Measurements from ENCODE around the gene KDM4D.
"Not testable (repeated sequence)": the region's sequence is repeated elsewhere in the genome, so short reads cannot be mapped to it uniquely, and the experiment has no call there.

Gene KDM4D

GRCh38 chr11:95014184-95014821 lies 40.8 kb downstream of the KDM4D start:
- DNase-seq (ENCODE audit: low read depth), result no peak
- TF ChIP-seq CTCF (IDR thresholded peaks at IDR 0.05; ENCODE audit: control insufficient read depth, insufficient read depth, low read depth, low read length, missing control alignments), result no peak
- no peak overlapping the region for H3K4me3 ChIP-seq (ENCODE audit: control insufficient read depth, low read depth, low read length)

GRCh38 chr11:95016139-95016538 lies 42.6 kb downstream of the KDM4D start:
- no peak for DNase-seq (ENCODE audit: low read depth)
- no peak for TF ChIP-seq CTCF (IDR thresholded peaks at IDR 0.05; ENCODE audit: control insufficient read depth, insufficient read depth, low read depth, low read length, missing control alignments)
- no peak overlapping the region for H3K4me3 ChIP-seq (ENCODE audit: control insufficient read depth, low read depth, low read length)

- not testable (repeated sequence) for DNase-seq (ENCODE audit: low read depth); H3K4me3 ChIP-seq (ENCODE audit: control insufficient read depth, low read depth, low read length)
These were observed 48.0 kb downstream of the KDM4D start for GRCh38 chr11:95021468-95021867.

GRCh38 chr11:95024958-95025357 lies 51.4 kb downstream of the KDM4D start, which contains the start of gene KDM4E:
Gene KDM4E (plus strand): TSS chr11:95025258. CDS start chr11:95025558, 300 bp downstream.
- no peak for DNase-seq (ENCODE audit: low read depth)
- H3K4me3 ChIP-seq (ENCODE audit: control insufficient read depth, low read depth, low read length), result no peak within 1 kb of the TSS
- no peak for TF ChIP-seq CTCF (IDR thresholded peaks at IDR 0.05; ENCODE audit: control insufficient read depth, insufficient read depth, low read depth, low read length, missing control alignments)

GRCh38 chr11:95025594-95025993 lies 52.1 kb downstream of the KDM4D start:
- not testable (repeated sequence) for H3K4me3 ChIP-seq (ENCODE audit: control insufficient read depth, low read depth, low read length); DNase-seq (ENCODE audit: low read depth)

GRCh38 chr11:95028357-95028756 lies 54.8 kb downstream of the KDM4D start:
- DNase-seq (ENCODE audit: low read depth), result no peak
- TF ChIP-seq CTCF (IDR thresholded peaks at IDR 0.05; ENCODE audit: control insufficient read depth, insufficient read depth, low read depth, low read length, missing control alignments), result no peak
- H3K4me3 ChIP-seq (ENCODE audit: control insufficient read depth, low read depth, low read length), result no peak overlapping the region

- no peak for TF ChIP-seq CTCF (IDR thresholded peaks at IDR 0.05; ENCODE audit: control insufficient read depth, insufficient read depth, low read depth, low read length, missing control alignments)
- DNase-seq (ENCODE audit: low read depth), result no peak
These were observed 59.5 kb downstream of the KDM4D start for GRCh38 chr11:95033051-95033450.

GRCh38 chr11:95035316-95035715 lies 61.8 kb downstream of the KDM4D start:
- no peak for DNase-seq (ENCODE audit: low read depth)
- H3K4me3 ChIP-seq (ENCODE audit: control insufficient read depth, low read depth, low read length), result no peak overlapping the region
- no peak for TF ChIP-seq CTCF (IDR thresholded peaks at IDR 0.05; ENCODE audit: control insufficient read depth, insufficient read depth, low read depth, low read length, missing control alignments)

More at GRCh38 chr11:95033051-95033450, 59.5 kb downstream of the KDM4D start:
- H3K4me3 ChIP-seq (ENCODE audit: control insufficient read depth, low read depth, low read length), result no peak overlapping the region

- not testable (repeated sequence) for H3K4me3 ChIP-seq (ENCODE audit: control insufficient read depth, low read depth, low read length); DNase-seq (ENCODE audit: low read depth)
These were observed 64.0 kb downstream of the KDM4D start for GRCh38 chr11:95037356-95038035.

Measured in AG09309 (cell line).